Pulmonary artery endothelial cell (primary cell): ENCODE measurements around the gene DUS1L. TPM values are rescaled to one million over a fixed set of nuclear protein-coding genes. Genes with fewer than 3 reads are reported as not detected.

Source experiments
- DNase-seq: peaks from one replicate; pipeline ENCODE4 v3.0.0-alpha.2; 2011; ENCODE audit warnings: low read depth, low spot score
- total RNA-seq: library from RNA; depleted of rRNA; stranded (reverse); fragments of >200 nt; gene quantifications from 2 replicates; pipeline ENCODE4 v1.2.3, GENCODE V29; 2014

Gene DUS1L
- total RNA-seq, 1 donor from 2014 or later = 66.1 TPM

GRCh38 chr17:82077617-82078358 is 12.2 kb upstream of the DUS1L start:
- no peak for DNase-seq

GRCh38 chr17:82076785-82077591 is 11.4 kb upstream of the DUS1L start:
- DNase-seq = no peak

GRCh38 chr17:82076018-82076784 is 10.6 kb upstream of the DUS1L start:
- no peak for DNase-seq

- no peak for DNase-seq
Measured at GRCh38 chr17:82073446-82073845, 7.8 kb upstream of the DUS1L start.

- DNase-seq = no peak
Measured at GRCh38 chr17:82072827-82073226, 7.2 kb upstream of the DUS1L start.

GRCh38 chr17:82070611-82071010 is 5.0 kb upstream of the DUS1L start:
- DNase-seq = no peak

- DNase-seq = no peak
Measured at GRCh38 chr17:82065193-82065637, 389 bp downstream of the DUS1L start.

- DNase-seq = no peak
Measured at GRCh38 chr17:82064433-82065192, 991 bp downstream of the DUS1L start.

- DNase-seq = no peak
Measured at GRCh38 chr17:82063424-82064415, 1.9 kb downstream of the DUS1L start.

- DNase-seq = no peak
Measured at GRCh38 chr17:82062984-82063368, 2.6 kb downstream of the DUS1L start.

GRCh38 chr17:82062076-82062983 is 3.3 kb downstream of the DUS1L start:
- no peak for DNase-seq

- DNase-seq = no peak
Measured at GRCh38 chr17:82061047-82061925, 4.3 kb downstream of the DUS1L start.

- DNase-seq = no peak
Measured at GRCh38 chr17:82060614-82061013, 5.0 kb downstream of the DUS1L start.

GRCh38 chr17:82060001-82060380 is 5.6 kb downstream of the DUS1L start:
- DNase-seq = no peak

GRCh38 chr17:82059272-82060000 is 6.2 kb downstream of the DUS1L start:
- no peak for DNase-seq

- no peak for DNase-seq
Measured at GRCh38 chr17:82058855-82059249, 6.8 kb downstream of the DUS1L start.

GRCh38 chr17:82058230-82058854 is 7.3 kb downstream of the DUS1L start:
- DNase-seq = no peak
